Cardiac muscle cell (in vitro differentiated cells and primary cell): ENCODE measurements around the gene FOXM1. TPM values are rescaled to one million over a fixed set of nuclear protein-coding genes. Genes with fewer than 3 reads are reported as not detected.

Experiments
- DNase-seq, 2 donors: peaks; one replicate each; pipeline versions ENCODE4 v3.0.0 to v3.0.0-alpha.2; 2010 to 2017; ENCODE audit warnings: low read depth in 1 of 2, low spot score in 1 of 2
- H3K27ac ChIP-seq: fragments of 200-600 bp; sonication (generic); 2 replicates; pipeline ENCODE4 v1.5.1; 2016
- H3K27me3 ChIP-seq: fragments of 200-600 bp; sonication (generic); 2 replicates; pipeline ENCODE4 v1.6.0; 2016; ENCODE audit warnings: control low read depth
- H3K36me3 ChIP-seq: fragments of 200-600 bp; sonication (generic); 2 replicates; pipeline ENCODE4 v1.5.1; 2016; ENCODE audit warnings: control low read depth
- H3K4me1 ChIP-seq: fragments of 200-600 bp; sonication (generic); 2 replicates; pipeline ENCODE4 v1.8.1; 2017; ENCODE audit warnings: low read depth, mild to moderate bottlenecking, mixed run types
- H3K4me3 ChIP-seq: fragments of 200-600 bp; sonication (generic); 2 replicates; pipeline ENCODE4 v1.5.1; 2016; ENCODE audit warnings: mild to moderate bottlenecking
- H3K9me3 ChIP-seq: fragments of 200-600 bp; sonication (generic); 2 replicates; pipeline ENCODE4 v1.5.1; 2017; ENCODE audit warnings: low read depth, mild to moderate bottlenecking, control low read depth
- polyA plus RNA-seq: library from polyadenylated mRNA; unstranded; fragments of >200 nt; fragmentation: Nextera tagmentation; extraction: Ambion mirVana; gene quantifications from 2 replicates; pipeline ENCODE4 v1.2.1, GENCODE V29; 2016
- total RNA-seq: library from RNA; depleted of rRNA; stranded (reverse); fragments of >200 nt; gene quantifications from 2 replicates; pipeline ENCODE4 v1.2.3, GENCODE V29; 2016
- TF ChIP-seq, protein P1 (sequence below): IDR thresholded peaks from 2 replicates; pipeline ENCODE4 v1.5.1; 2012; ENCODE audit warnings: low read depth, mild to moderate bottlenecking, low read length

The FOXM1 gene
- total and polyA plus RNA-seq, 2 experiments from 2014 or later = 11.5 to 36.1 TPM

DNA sequence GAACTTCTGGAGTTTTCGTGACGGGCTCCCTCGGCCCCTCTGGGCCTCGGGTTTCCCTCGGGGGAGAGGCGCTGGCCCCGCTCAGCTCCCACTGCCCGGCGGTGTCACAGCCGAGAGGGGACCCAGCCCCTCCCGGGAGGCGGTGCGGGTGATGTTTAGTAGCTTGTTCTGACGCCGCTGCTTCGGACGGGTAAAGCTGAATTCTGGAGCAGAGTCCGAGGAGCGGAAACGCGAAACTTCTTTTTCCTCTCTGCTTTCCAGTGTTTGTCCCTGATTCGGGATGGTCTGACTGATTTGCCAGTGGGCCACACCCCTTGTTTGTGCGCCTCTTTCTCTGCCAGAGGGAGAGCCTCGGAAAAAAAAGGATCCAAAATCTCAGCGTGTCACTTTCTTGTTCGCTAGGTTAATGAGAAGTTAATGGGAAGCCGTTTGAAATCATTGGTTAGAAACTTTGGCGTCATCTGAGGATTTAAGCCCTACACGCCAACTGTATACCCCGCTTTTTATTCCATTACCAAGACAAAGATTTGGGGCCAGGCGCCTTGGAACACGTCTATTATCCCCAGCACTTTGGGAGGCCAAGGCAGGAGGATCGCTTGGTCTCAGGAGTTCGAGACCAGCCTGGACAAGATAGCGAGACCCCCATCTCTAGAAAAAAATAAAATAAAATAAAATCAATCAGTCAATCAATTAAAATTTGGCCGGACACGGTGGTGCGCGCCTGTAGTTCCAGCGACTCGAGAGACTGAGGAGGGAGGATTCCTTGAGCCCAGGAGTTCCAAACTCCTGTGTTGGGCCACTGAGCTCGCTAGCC lies 14.5 kb upstream of the FOXM1 start:
- TF ChIP-seq, protein P1, sequence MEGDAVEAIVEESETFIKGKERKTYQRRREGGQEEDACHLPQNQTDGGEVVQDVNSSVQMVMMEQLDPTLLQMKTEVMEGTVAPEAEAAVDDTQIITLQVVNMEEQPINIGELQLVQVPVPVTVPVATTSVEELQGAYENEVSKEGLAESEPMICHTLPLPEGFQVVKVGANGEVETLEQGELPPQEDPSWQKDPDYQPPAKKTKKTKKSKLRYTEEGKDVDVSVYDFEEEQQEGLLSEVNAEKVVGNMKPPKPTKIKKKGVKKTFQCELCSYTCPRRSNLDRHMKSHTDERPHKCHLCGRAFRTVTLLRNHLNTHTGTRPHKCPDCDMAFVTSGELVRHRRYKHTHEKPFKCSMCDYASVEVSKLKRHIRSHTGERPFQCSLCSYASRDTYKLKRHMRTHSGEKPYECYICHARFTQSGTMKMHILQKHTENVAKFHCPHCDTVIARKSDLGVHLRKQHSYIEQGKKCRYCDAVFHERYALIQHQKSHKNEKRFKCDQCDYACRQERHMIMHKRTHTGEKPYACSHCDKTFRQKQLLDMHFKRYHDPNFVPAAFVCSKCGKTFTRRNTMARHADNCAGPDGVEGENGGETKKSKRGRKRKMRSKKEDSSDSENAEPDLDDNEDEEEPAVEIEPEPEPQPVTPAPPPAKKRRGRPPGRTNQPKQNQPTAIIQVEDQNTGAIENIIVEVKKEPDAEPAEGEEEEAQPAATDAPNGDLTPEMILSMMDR = no peak
- Histone ChIP-seq H3K4me3 (peak overlapping the region; percentile 84), H3K4me1 (no peaks in the 10 kb centered on the region), H3K9me3 (no peaks in the 10 kb centered on the region), H3K36me3 (peaks cover 10% of the 10 kb centered on the region), H3K27me3 (no peaks in the 10 kb centered on the region), H3K27ac (peak overlapping the region; percentile 83)
- peak; percentile 71 to 77 for DNase-seq

DNA sequence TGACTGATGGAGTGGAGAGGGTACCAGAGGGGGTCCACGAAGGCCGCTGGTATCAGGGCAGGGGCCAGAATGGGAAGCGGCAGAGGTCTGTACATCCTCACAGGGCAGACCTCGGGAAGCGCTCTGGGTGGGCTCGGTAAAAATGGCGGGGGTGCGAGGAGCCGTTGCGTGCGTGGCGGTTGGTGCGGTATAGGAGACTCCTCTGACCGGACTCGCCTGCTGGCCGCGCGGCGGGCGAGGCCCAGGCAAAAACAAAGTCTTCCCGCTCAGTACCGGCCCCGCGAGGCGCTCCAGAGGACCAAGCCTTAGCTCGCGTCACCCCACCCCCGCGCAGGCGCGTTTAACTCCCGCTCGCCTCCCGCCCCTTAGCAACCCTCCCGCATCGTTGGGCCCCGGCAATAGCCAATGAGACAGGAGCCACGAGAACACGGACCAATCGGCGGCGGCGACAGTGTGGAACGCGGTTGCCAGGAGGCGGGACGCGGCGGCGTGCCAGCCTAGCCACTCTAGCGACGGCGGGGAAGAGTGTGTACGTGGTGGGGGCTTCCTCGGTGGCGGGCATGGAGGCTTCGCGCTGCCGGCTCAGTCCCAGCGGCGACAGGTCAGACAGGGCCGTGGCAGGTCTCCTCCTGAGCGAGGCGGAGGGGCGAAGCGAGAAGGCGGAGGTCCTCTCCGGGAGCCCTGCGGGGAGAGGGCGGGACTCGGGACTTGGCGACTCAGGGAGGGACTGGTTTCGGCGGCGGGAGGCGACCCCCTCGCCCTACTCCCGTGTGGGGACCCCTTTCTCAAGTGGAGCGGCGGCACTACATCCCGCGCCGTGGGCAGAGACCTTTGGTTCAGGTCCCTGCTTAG lies 13.6 kb upstream of the FOXM1 start, which contains the start of gene TULP3:
Gene TULP3, plus strand, starts transcription at position 504 of the 852 bp plus-strand sequence. Its CDS starts 57 bp downstream, at position 561.
- Histone ChIP-seq H3K4me1 (no peaks in the 10 kb centered on the region), H3K27me3 (no peaks in the 10 kb centered on the region), H3K9me3 (no peaks in the 10 kb centered on the region), H3K36me3 (peaks cover 10% of the 10 kb centered on the region), H3K27ac (peak within 1 kb of the TSS; percentile 83), H3K4me3 (peak within 1 kb of the TSS; percentile 84)
- TF ChIP-seq, protein P1 = peak; percentile 11
- peak; percentile 98 to 99 for DNase-seq

DNA sequence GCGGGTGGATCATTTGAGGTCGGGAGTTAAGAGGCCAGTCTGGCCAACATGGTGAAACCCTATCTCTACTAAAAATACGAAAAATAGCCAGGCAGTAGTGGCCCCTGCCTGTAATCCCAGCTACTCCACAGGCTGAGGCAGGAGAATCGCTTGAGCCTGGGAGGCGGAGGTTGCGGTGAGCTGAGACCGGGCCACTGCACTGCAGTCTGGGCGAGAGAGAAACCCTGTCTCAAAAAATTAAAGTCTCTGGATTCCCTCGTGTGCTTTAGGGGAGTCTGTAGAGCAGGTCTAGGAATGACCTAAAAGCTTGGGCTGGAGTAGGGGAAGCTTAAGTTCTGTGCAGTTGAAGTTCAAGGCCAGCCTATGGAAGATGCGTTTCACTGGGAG lies 13.0 kb upstream of the FOXM1 start:
- TF ChIP-seq, protein P1 = no peak
- Histone ChIP-seq H3K4me3 (peak overlapping the region; percentile 84), H3K36me3 (peaks cover 10% of the 10 kb centered on the region), H3K27me3 (no peaks in the 10 kb centered on the region), H3K27ac (peak overlapping the region; percentile 27), H3K9me3 (no peaks in the 10 kb centered on the region), H3K4me1 (no peaks in the 10 kb centered on the region)
- DNase-seq = no peak

DNA sequence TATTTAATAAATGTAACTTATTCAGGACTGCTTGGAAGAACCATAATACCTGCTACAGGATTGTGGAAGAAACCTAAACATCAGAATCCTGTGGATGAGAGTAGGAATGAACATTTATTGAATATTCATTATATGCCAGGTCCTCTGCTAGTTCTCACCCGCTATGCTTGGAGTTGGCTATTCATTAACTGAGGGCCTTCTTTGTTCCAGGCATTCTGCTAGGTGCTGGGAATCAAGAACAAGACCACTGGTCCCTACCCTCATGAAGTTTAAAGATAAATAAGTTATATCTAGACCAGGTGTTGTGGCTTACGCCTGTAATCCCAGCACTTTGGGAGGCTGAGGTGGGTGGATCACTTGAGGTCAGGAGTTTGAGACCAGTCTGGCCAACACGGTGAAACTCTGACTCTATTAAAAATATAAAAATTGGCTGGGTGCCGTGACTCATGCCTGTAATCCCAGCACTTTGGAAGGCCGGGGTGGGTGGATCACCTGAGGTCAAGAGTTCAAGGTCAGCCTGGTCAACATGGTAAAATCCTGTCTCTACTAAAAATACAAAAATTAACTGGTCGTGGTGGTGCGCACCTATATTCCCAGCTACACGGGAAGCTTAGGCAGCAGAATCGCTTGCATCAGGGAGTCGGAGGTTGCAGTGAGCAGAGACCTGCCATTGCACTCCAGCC lies 9.9 kb upstream of the FOXM1 start:
- Histone ChIP-seq H3K27me3 (no peaks in the 10 kb centered on the region), H3K9me3 (no peaks in the 10 kb centered on the region), H3K4me1 (no peaks in the 10 kb centered on the region), H3K36me3 (peaks cover 10% of the 10 kb centered on the region), H3K27ac (no peak overlapping the region), H3K4me3 (no peak overlapping the region)
- DNase-seq = no peak
- TF ChIP-seq, protein P1 = no peak

DNA sequence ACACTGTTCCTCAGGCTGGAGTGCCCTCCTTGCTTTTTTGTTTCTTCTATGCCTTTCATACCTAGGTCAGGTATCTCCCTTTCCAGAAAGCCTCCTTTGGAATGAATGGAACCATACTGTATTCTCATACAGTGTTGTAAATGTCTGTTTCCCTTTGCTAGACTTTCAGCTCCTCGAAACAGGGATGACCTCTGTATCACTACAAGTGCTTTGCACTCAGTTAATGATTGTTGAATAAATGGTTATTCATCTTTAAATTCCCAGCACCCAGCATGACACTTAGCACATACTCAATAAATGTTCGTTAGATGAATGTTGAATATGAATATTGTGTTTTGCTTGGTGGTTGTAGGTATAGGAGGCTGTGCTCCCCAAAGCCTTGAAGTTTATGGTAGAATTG lies 7.8 kb upstream of the FOXM1 start:
- TF ChIP-seq, protein P1 = no peak
- no peak for DNase-seq
- Histone ChIP-seq H3K27ac (peak overlapping the region; percentile 63), H3K36me3 (peaks cover 10% of the 10 kb centered on the region), H3K9me3 (no peaks in the 10 kb centered on the region), H3K27me3 (no peaks in the 10 kb centered on the region), H3K4me1 (no peaks in the 10 kb centered on the region), H3K4me3 (no peak overlapping the region)
